WTC11 (cell line): ENCODE measurements around the gene GDPD3. TPM values are rescaled to one million over a fixed set of nuclear protein-coding genes. Genes with fewer than 3 reads are reported as not detected.

Experiments used
- ATAC-seq: fragments of 200-7000 bp; cut with Tn5 transposase; 2 replicates; pipeline ENCODE4 v1.10.0; 2021; ENCODE audit warnings: mild to moderate bottlenecking, moderate library complexity
- CTCF ChIA-PET: fragments of 300-600 bp; sonication (Branson Sonifier 250); formaldehyde crosslinking; loops from one replicate; lab custom pipeline; 2021; ENCODE audit warnings: antibody characterized with exemption; lab: Charles Lee
- POLR2A ChIA-PET: fragments of 350-600 bp; sonication (Branson Sonifier 250); formaldehyde crosslinking; loops from one replicate; lab custom pipeline; 2021; ENCODE audit warnings: antibody characterized with exemption; lab: Charles Lee
- DNase-seq: peaks from one replicate; pipeline ENCODE4 v3.0.0; 2021; ENCODE audit warnings: low spot score
- H3K27ac Mint-ChIP-seq: 2 replicates; pipeline ENCODE4 v1.8.0; 2021; ENCODE audit warnings: mixed read lengths
- H3K27me3 Mint-ChIP-seq: 2 replicates; pipeline ENCODE4 v1.8.0; 2021; ENCODE audit warnings: low read depth, mild to moderate bottlenecking, moderate library complexity, mixed read lengths
- H3K36me3 Mint-ChIP-seq: 2 replicates; pipeline ENCODE4 v1.8.0; 2021; ENCODE audit warnings: mixed read lengths
- H3K4me1 Mint-ChIP-seq: 2 replicates; pipeline ENCODE4 v1.8.0; 2022; ENCODE audit warnings: mixed read lengths
- H3K4me3 Mint-ChIP-seq: 2 replicates; pipeline ENCODE4 v1.8.0; 2021; ENCODE audit warnings: mild to moderate bottlenecking, moderate library complexity, mixed read lengths
- H3K9me3 Mint-ChIP-seq: 2 replicates; pipeline ENCODE4 v1.8.0; 2021; ENCODE audit warnings: mixed read lengths
- AR ChIP-seq: fragments of 250-450 bp; sonication (Bioruptor Pico); IDR thresholded peaks from 2 replicates; pipeline ENCODE4 v1.9.0; 2021; ENCODE audit warnings: mild to moderate bottlenecking
- ARID4B ChIP-seq: sonication (generic); formaldehyde crosslinking; IDR thresholded peaks from 2 replicates; pipeline ENCODE4 v1.8.0; 2023; ENCODE audit warnings: missing genetic modification reagents, mild to moderate bottlenecking, borderline replicate concordance
- ETV6 ChIP-seq: sonication (generic); formaldehyde crosslinking; IDR thresholded peaks from 2 replicates; pipeline ENCODE4 v1.8.1; 2022; ENCODE audit warnings: mild to moderate bottlenecking, missing genetic modification reagents
- FOXK1 ChIP-seq: sonication (generic); formaldehyde crosslinking; IDR thresholded peaks from 2 replicates; pipeline ENCODE4 v1.8.0; 2022; ENCODE audit warnings: mild to moderate bottlenecking, moderate library complexity, missing genetic modification reagents
- MAX ChIP-seq: sonication (generic); formaldehyde crosslinking; IDR thresholded peaks from 2 replicates; pipeline ENCODE4 v1.8.0; 2022; ENCODE audit warnings: mild to moderate bottlenecking, missing genetic modification reagents
- MXD4 ChIP-seq: fragments of 250-450 bp; sonication (Bioruptor Pico); IDR thresholded peaks from 2 replicates; pipeline ENCODE4 v1.8.0; 2021; ENCODE audit warnings: mild to moderate bottlenecking, moderate library complexity, borderline replicate concordance
- NFE2L1 ChIP-seq: sonication (generic); formaldehyde crosslinking; IDR thresholded peaks from 2 replicates; pipeline ENCODE4 v1.8.1; 2023; ENCODE audit warnings: missing genetic modification reagents
- NR2C2 ChIP-seq: sonication (generic); formaldehyde crosslinking; IDR thresholded peaks from 2 replicates; pipeline ENCODE4 v1.8.0; 2022; ENCODE audit warnings: mild to moderate bottlenecking, missing genetic modification reagents
- SP1 ChIP-seq: sonication (generic); formaldehyde crosslinking; conservative IDR thresholded peaks from 2 replicates; pipeline ENCODE4 v1.8.1; 2022; ENCODE audit warnings: missing genetic modification reagents
- STAT6 ChIP-seq: sonication (generic); formaldehyde crosslinking; conservative IDR thresholded peaks from 2 replicates; pipeline ENCODE4 v1.8.1; 2023; ENCODE audit warnings: mild to moderate bottlenecking, low read depth, missing genetic modification reagents, moderate library complexity
- TEAD1 ChIP-seq: sonication (generic); formaldehyde crosslinking; IDR thresholded peaks from 2 replicates; pipeline ENCODE4 v1.8.0; 2022; ENCODE audit warnings: mild to moderate bottlenecking, missing genetic modification reagents
- TP53 ChIP-seq: sonication (generic); formaldehyde crosslinking; IDR thresholded peaks from 2 replicates; pipeline ENCODE4 v1.8.1; 2023; ENCODE audit warnings: mild to moderate bottlenecking, missing genetic modification reagents
- ZMAT4 ChIP-seq: fragments of 250-450 bp; sonication (Bioruptor Pico); IDR thresholded peaks from 2 replicates; pipeline ENCODE4 v1.9.0; 2021; ENCODE audit warnings: mild to moderate bottlenecking
- ZNF423 ChIP-seq: fragments of 250-450 bp; sonication (Bioruptor Pico); IDR thresholded peaks from 2 replicates; pipeline ENCODE4 v2.1.2; 2022; ENCODE audit warnings: mild to moderate bottlenecking, moderate library complexity
- total RNA-seq: library from RNA; stranded (reverse); gene quantifications from 3 replicates; pipeline ENCODE4 v1.2.3, GENCODE V29; 2021

The GDPD3 gene
- total RNA-seq, 1 experiment from 2014 or later = 2.5 TPM

- peak; percentile 61; the same call in 1 of the 2 replicates for TF ChIP-seq ARID4B (CRISPR knock-in tag)
- TF ChIP-seq FOXK1 (CRISPR knock-in tag) = peak; percentile 53; the same call in 1 of the 2 replicates
- TF ChIP-seq TP53 (CRISPR knock-in tag) = 0 out of 2 replicates have a peak, but pooled peaks have one; percentile 49
- TF ChIP-seq ZMAT4 (CRISPR knock-in tag) = 0 out of 2 replicates have a peak, but pooled peaks have one; percentile 20
- TF ChIP-seq MAX (CRISPR knock-in tag) = peak; percentile 81
- TF ChIP-seq, all 79 proteins: peak for 16
Observed at GRCh38 chr16:30091474-30092372, 21.6 kb downstream of the GDPD3 start, which contains the start of gene TBX6 (continued).

GRCh38 chr16:30090610-30091331 lies 22.6 kb downstream of the GDPD3 start:
- no peak overlapping the region for H3K27ac Mint-ChIP-seq
- H3K4me3 Mint-ChIP-seq = peak overlapping the region; percentile 87
- H3K4me1 Mint-ChIP-seq = peaks cover 27% of the 10 kb centered on the region
- POLR2A ChIA-PET = interaction anchor here (1.1 to 3.0 kb wide), 2 partner anchors 21 to 25 kb away, joined by 3 to 27 read pairs; partner anchors contain the start of gene ALDOA
- no peak for ATAC-seq
- H3K9me3 Mint-ChIP-seq = peaks cover 4% of the 10 kb centered on the region; the same call in 1 of the 2 replicates
- 0 out of 2 replicates have a peak, but pooled peaks have one; percentile 15 for TF ChIP-seq SP1 (CRISPR knock-in tag)
- no peak for TF ChIP-seq AR (CRISPR knock-in tag)
- TF ChIP-seq, all 79 proteins: peak for 1
- no peak for DNase-seq
- H3K36me3 Mint-ChIP-seq = peaks cover 12% of the 10 kb centered on the region
- no peaks in the 10 kb centered on the region for H3K27me3 Mint-ChIP-seq
- CTCF ChIA-PET = interaction anchor here (0.6 to 3.8 kb wide), 29 partner anchors 9 to 524 kb away, joined by 3 to 129 read pairs (median 7); partner anchors contain the start of genes ALDOA, CORO1A, DCTPP1 and GDPD3

GRCh38 chr16:30088832-30089624 lies 24.3 kb downstream of the GDPD3 start:
- CTCF ChIA-PET = interaction anchor here (1.1 to 3.8 kb wide), 2 partner anchors 23 kb away, joined by 6 to 129 read pairs; partner anchors contain the start of gene GDPD3
- peaks cover 12% of the 10 kb centered on the region for H3K36me3 Mint-ChIP-seq
- no peak for ATAC-seq
- H3K4me1 Mint-ChIP-seq = peaks cover 13% of the 10 kb centered on the region
- no peak for DNase-seq
- no peak overlapping the region; the same call in 1 of the 2 replicates for H3K27ac Mint-ChIP-seq
- TF ChIP-seq MXD4 (CRISPR knock-in tag) = no peak
- TF ChIP-seq NFE2L1 = no peak
- no peak for TF ChIP-seq ZNF423
- no peak for TF ChIP-seq NR2C2
- no peak for TF ChIP-seq STAT6 (CRISPR knock-in tag)
- no peak for TF ChIP-seq FOXK1 (CRISPR knock-in tag)
- no peak for TF ChIP-seq ETV6 (CRISPR knock-in tag)
- no peak for TF ChIP-seq TEAD1 (CRISPR knock-in tag)
- TF ChIP-seq, all 79 proteins: peak for 0
- H3K27me3 Mint-ChIP-seq = no peaks in the 10 kb centered on the region
- H3K9me3 Mint-ChIP-seq = peaks cover 4% of the 10 kb centered on the region; the same call in 1 of the 2 replicates
- POLR2A ChIA-PET = no interaction called here
- no peak overlapping the region for H3K4me3 Mint-ChIP-seq
